Measurements from ENCODE around the gene ZMYND8.

DNA sequence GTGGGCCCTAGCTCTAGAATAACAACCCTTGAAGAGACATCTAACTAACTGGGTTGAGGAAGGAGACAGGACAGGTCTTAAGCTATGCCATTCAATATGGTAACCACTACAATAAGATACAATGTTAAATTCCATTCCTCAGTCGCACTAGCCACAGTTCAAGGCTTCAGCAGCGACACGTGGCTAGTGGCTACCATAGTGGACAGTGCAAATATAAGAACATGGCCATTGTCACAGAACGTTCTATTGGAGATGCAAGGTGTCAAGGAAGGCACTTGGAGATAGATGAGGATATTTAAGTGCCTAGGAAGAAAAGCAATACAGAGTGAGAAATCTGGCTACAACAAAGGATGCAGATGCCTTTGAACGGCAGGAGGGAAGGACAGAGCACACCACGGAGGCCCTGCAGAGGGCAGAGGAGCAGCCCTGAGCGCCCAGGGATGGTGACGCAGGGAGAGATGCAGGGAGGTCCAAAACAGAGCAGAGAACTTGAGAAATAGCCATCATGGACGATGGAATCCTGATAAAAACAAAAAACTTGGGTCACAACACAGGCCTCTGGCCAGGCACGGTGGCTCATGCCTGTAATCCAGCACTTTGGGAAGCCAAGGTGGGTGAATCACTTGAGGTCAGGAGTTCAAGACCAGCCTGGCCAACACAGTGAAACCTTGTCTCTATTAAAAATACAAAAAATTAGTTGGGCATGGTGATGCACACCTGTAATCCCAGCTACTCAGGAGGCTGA is 140.7 kb downstream of the ZMYND8 start:
- TF ChIP-seq, protein P1, sequence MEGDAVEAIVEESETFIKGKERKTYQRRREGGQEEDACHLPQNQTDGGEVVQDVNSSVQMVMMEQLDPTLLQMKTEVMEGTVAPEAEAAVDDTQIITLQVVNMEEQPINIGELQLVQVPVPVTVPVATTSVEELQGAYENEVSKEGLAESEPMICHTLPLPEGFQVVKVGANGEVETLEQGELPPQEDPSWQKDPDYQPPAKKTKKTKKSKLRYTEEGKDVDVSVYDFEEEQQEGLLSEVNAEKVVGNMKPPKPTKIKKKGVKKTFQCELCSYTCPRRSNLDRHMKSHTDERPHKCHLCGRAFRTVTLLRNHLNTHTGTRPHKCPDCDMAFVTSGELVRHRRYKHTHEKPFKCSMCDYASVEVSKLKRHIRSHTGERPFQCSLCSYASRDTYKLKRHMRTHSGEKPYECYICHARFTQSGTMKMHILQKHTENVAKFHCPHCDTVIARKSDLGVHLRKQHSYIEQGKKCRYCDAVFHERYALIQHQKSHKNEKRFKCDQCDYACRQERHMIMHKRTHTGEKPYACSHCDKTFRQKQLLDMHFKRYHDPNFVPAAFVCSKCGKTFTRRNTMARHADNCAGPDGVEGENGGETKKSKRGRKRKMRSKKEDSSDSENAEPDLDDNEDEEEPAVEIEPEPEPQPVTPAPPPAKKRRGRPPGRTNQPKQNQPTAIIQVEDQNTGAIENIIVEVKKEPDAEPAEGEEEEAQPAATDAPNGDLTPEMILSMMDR (conservative IDR thresholded peaks at IDR 0.05) = no peak
- TF ChIP-seq ZFX (IDR thresholded peaks at IDR 0.05) = no peak
